ENCODE data around the gene PRR33.
A peak's percentile ranks its signal among the peaks of the same experiment; 100 is the strongest.

The PRR33 gene

DNA sequence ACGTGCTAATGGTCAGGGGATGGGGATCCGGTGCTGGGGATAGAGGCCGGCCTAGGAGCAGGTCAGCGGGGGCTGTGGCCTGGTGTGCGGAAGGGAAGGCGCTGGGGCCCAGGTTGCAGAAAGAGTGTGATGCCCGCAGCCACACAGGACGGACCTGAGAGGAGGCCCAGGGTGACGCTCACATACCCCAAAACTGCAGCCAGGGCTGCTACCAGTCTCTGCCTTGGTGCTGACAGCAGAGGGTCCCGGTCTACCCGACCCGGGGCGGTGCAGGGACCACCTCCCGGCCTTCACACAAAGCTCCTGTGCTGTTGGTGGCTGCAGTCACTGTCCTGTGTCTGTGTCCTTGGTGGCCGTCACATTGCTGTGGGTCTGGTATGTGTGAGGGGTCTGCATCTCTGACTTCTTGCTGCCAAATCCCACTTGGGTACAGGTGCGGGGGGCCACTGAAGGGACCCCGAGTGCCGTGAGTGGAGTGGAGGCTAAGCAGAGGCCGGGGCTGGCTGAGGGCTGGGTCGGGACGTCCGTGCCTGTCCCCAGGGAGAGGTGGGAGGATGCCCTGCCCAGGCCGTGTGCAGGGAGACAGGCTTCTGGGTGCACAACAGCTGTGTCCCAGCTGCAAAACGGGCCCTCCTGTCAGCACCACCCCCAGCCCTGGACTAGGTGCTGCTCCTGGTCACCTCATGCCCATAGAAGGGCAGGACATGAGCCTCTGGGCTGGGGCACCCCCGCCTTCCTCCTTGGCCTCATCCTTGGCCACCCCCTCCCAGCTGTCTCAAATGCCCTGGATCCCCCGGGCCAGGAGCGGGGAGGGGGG lies 37.4 kb downstream of the PRR33 start:
- H3K4me3 ChIP-seq (ENCODE audit: low read depth, low read length), result peak overlapping the region; percentile 96
- TF ChIP-seq, protein P1, sequence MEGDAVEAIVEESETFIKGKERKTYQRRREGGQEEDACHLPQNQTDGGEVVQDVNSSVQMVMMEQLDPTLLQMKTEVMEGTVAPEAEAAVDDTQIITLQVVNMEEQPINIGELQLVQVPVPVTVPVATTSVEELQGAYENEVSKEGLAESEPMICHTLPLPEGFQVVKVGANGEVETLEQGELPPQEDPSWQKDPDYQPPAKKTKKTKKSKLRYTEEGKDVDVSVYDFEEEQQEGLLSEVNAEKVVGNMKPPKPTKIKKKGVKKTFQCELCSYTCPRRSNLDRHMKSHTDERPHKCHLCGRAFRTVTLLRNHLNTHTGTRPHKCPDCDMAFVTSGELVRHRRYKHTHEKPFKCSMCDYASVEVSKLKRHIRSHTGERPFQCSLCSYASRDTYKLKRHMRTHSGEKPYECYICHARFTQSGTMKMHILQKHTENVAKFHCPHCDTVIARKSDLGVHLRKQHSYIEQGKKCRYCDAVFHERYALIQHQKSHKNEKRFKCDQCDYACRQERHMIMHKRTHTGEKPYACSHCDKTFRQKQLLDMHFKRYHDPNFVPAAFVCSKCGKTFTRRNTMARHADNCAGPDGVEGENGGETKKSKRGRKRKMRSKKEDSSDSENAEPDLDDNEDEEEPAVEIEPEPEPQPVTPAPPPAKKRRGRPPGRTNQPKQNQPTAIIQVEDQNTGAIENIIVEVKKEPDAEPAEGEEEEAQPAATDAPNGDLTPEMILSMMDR (IDR thresholded peaks at IDR 0.05; ENCODE audit: borderline replicate concordance, insufficient read depth, low read depth, low read length), result no peak

DNA sequence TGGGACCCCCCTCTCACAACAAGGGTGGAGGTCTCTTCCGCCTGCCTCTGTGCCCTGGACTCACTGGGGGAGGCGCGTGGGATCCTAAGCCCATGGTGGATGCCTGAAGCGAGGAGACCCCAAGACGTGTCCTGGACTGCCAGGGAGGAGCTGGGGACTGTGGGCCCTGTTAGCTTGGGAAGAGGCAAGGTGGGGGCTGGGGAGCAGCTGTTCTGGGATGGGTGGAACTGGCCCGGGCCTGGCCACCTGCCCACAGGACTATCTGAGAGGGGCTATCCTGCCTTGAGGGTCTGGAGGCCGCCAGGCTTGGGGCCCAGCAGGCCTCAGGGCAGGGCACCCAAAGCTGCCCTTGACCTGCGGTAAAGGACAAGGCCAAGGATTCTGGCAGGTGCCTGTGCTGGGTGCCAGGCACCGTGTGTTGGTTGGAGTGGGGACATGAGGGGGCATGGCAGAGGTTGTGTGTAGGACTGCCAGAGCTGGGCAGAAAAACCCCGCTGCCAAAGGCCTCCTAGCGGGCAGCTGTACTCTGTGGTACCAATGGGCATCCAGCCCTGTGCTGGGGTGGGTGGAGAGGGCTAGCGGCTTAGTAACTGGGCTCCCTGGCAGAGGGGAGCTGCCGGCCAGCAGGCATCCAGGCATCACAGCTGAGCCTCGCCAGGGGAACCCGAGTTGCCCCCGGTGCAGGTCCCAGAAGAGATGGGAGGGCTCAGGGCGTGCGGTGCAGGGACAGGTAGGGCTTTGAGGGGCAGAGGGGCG lies 38.1 kb downstream of the PRR33 start:
- TF ChIP-seq, protein P1 (IDR thresholded peaks at IDR 0.05; ENCODE audit: borderline replicate concordance, insufficient read depth, low read depth, low read length), result no peak
- peak overlapping the region; percentile 96 for H3K4me3 ChIP-seq (ENCODE audit: low read depth, low read length)

DNA sequence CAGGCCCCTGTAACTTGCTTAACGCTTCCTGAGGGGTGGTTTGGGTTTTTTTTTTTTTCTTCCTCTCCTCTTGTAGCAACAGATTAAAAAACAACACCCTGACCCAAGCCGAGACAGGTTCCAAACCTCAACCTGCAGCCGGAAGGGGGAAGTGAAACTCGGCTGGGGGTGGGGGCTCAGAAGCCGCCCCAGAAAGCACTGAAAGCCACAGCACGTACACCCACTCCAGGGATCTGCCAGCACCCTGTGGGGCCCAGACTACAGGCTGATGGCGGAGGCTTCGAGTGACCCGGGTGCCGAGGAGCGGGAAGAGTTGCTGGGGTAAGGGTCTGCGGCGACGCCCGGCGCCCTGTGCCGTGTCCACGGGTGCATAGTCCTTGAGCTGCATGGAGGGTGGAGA lies 38.8 kb downstream of the PRR33 start, which contains the start of gene LSP1:
LSP1 (plus strand) TSS at position 208 of the 400 bp plus-strand sequence; CDS start at position 269, 61 bp downstream.
- TF ChIP-seq, protein P1 (IDR thresholded peaks at IDR 0.05; ENCODE audit: borderline replicate concordance, insufficient read depth, low read depth, low read length), result no peak
- H3K4me3 ChIP-seq (ENCODE audit: low read depth, low read length), result peak within 1 kb of the TSS; percentile 96

DNA sequence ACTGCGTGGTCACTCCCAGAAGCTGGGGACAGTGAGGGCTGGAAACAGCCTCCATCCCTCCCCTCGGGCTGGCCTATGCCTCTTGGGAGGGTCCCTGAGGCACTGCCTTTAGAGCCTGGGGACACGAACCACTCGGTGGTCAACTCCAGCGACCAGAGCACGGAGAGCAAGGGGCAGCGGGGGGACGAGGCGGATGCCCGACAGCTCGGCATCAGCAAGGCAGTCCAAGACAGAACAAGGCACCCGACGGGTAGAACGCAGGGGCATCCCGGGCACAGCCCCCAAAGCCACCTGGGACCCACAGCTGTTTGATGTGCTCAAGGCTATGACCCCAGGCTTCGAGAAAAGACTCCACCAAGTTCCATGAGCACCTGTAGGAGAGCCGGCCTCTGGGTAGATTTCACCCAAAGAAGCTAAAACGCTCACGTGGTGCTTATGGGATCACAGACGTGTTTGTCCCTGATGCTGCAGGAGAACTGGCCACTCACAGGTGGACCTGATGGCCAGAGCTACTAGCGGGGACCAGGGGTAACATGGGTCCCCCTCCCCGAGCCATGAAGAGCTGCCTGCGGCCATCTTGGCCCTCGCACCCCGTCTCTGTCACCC lies 39.3 kb downstream of the PRR33 start:
- peak overlapping the region; percentile 37 for H3K4me3 ChIP-seq (ENCODE audit: low read depth, low read length)
- TF ChIP-seq, protein P1 (IDR thresholded peaks at IDR 0.05; ENCODE audit: borderline replicate concordance, insufficient read depth, low read depth, low read length), result no peak

DNA sequence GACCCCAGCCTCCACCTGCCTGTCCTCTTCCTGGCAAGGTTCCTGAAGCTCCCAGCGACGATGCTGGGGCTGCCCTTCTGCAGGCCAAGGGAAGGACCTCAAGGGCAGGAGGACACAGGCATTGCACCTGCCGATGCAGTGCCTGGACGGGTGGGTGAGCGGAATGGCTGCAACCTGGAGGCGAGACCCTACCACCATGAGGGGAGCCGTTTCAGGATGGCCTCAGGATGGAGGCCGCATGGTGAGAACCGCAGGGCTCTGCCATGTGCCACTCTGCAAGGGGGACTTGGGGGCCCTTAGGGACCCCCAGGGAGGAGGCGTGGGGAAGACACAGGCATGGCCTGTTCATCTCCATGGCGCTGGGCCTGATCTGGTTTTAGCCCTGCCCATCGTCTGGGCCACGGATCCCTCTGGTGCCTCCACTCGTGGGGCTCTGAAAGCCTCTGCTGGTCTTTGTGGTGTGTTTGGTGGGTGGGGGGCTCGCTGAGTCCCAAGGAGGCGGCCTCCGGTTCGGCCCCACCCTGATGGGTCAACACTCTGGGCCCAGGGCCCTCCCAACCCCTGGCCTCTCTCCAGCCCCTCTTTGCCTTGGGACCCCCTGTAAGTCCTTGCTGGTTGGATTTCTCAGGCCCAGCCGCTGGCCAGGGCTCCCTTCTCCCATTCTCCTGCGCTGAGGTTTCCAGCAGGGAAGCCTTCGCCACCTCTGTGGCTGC lies 40.1 kb downstream of the PRR33 start:
- TF ChIP-seq, protein P1 (IDR thresholded peaks at IDR 0.05; ENCODE audit: borderline replicate concordance, insufficient read depth, low read depth, low read length), result no peak
- no peak overlapping the region for H3K4me3 ChIP-seq (ENCODE audit: low read depth, low read length)

DNA sequence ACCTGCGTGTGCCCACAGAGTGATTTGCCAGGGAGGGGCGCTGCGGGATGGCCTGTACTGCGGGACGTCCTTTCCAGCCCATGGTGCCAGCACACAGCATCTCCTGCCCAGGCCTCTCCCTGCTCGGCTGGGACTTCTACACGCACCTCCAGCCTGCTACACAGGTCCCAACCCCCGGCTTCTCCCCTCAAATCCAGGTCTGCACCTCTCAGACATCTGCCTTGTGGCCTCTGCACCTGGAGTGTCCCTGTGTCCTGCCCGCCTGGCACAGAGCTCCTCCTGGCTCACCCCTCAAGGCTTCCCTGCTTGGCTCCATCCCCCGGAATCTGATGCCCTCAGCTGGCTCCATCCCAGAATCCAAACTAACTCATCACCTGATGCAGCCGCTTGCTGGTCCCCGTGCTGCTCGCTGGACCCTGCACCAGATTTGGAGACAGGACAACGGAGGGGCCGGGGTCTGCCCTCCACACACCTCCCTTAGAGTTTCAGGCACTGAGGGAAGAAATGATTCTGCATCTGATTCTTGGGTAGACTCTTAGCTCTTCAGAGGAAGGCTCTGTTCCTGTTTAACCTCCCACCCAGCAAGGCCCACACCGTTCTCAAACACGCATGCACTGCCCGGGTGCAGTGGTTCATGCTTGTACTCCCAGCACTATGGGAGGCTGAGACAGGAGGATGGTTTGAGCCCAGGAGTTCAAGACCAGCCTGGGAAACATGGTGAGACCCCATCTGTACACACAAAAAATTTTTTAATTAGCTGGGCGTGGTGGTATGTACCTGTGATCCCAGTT lies 42.9 kb downstream of the PRR33 start:
- no peak overlapping the region for H3K4me3 ChIP-seq (ENCODE audit: low read depth, low read length)
- TF ChIP-seq, protein P1 (IDR thresholded peaks at IDR 0.05; ENCODE audit: borderline replicate concordance, insufficient read depth, low read depth, low read length), result no peak

Data from GM12875 (cell line).